Spleen (tissue), 3 donors: ENCODE data around the gene ASAP2.

Source experiments
- POLR2A ChIP-seq, 3 donors: fragments of 450-650 bp; IDR thresholded peaks; one replicate each; pipeline ENCODE4 v1.5.1; 2017; ENCODE audit warnings: antibody characterized with exemption in 3 of 3, mild to moderate bottlenecking in 1 of 3
- POLR2AphosphoS5 ChIP-seq, 3 donors: sonication (generic); formaldehyde crosslinking; IDR thresholded peaks; one replicate each; pipeline ENCODE4 v1.5.1; 2017; ENCODE audit warnings: antibody characterized with exemption in 3 of 3

DNA sequence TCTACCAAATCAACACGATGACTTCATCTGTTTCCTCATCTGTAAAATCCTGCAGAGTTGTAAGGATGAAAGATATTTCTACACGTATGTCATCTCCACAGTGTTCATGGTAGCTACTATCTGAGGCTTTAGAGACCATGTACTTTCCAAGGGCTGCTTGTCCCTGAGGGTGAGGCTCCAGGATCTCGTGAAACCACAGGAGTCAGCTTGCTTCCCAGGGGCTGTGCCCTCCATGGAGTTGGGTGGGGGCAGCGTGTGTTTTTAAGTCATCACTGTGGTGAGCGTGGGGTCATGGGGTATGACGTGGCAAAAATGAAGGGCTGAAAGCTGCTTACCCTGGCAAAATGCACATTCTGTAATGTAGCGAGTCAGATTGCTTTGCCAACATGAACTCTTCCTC, 81.6 kb downstream of the ASAP2 start:
- TF ChIP-seq POLR2A (IDR thresholded peaks at IDR 0.05) (no peak), POLR2AphosphoS5 (IDR thresholded peaks at IDR 0.05) (no peak)
